Measurements from ENCODE around the gene STOML1. TPM values are rescaled to one million over a fixed set of nuclear protein-coding genes. Genes with fewer than 3 reads are reported as not detected.

The STOML1 gene
- total RNA-seq, 4 donors from 2014 or later, result 0.75 to 14.6 (median 4.5) TPM

GRCh38 chr15:73956743-73957135, 35.4 kb downstream of the STOML1 start:
- 29% methylated on average over 5 of the region's 9 CpGs; no CpG with 5 or more reads in 1 of the 2 donors for WGBS, 2 donors (ENCODE audit: low coverage in 1 of 2)

GRCh38 chr15:73955861-73956742, 36.0 kb downstream of the STOML1 start:
- no peaks in the 10 kb centered on the region for H3K36me3 ChIP-seq
- peaks cover 7 to 14% (median 9%) of the 10 kb centered on the region in 4 donors for H3K4me1 ChIP-seq
- no peak overlapping the region for H3K27ac ChIP-seq
- intact Hi-C loops (cut with DNase I; ENCODE audit: low total_unique reads), result no loop called here
- 81 to 93% methylated on average over 3 to 12 of the region's 12 CpGs for WGBS, 2 donors (ENCODE audit: low coverage in 1 of 2)
- in situ Hi-C loops (cut with MboI; ENCODE audit: low pct_ligation_motif_present in 1 of 4, low pct_unique_long_range_greater_than_20kb in 1 of 4, low sequenced_read_pairs in 3 of 4), result loop anchor here in 1 of 4 donors (25.0 kb wide), 1 partner anchor 356 kb away; no protein-coding TSS in a partner anchor
- no peaks in the 10 kb centered on the region for H3K27me3 ChIP-seq
- TF ChIP-seq EP300 (IDR thresholded peaks at IDR 0.05; ENCODE audit: low read depth), result no peak
- no peak for TF ChIP-seq POLR2A (IDR thresholded peaks at IDR 0.05)
- TF ChIP-seq POLR2AphosphoS5 (IDR thresholded peaks at IDR 0.05), result no peak
- TF ChIP-seq CTCF (IDR thresholded peaks at IDR 0.05), result no peak
- no peak overlapping the region for H3K4me3 ChIP-seq
- DNase-seq, result no peak
- H3K9me3 ChIP-seq, result no peaks in the 10 kb centered on the region

More at GRCh38 chr15:73956743-73957135, 35.4 kb downstream of the STOML1 start:
- no peak for DNase-seq
- Histone ChIP-seq H3K27me3 (no peaks in the 10 kb centered on the region), H3K4me1 (peaks cover 2 to 8% (median 5%) of the 10 kb centered on the region in 4 donors), H3K9me3 (no peaks in the 10 kb centered on the region), H3K4me3 (no peak overlapping the region), H3K27ac (no peak overlapping the region), H3K36me3 (no peaks in the 10 kb centered on the region)
- intact Hi-C loops (cut with DNase I; ENCODE audit: low total_unique reads), result no loop called here
- TF ChIP-seq POLR2A (IDR thresholded peaks at IDR 0.05) (no peak), CTCF (IDR thresholded peaks at IDR 0.05) (no peak), EP300 (IDR thresholded peaks at IDR 0.05; ENCODE audit: low read depth) (no peak)
- in situ Hi-C loops (cut with MboI; ENCODE audit: low pct_ligation_motif_present in 1 of 4, low pct_unique_long_range_greater_than_20kb in 1 of 4, low sequenced_read_pairs in 3 of 4), result loop anchor here in 1 of 4 donors (25.0 kb wide), 1 partner anchor 356 kb away; no protein-coding TSS in a partner anchor

GRCh38 chr15:73955326-73955725, 36.8 kb downstream of the STOML1 start:
- no peaks in the 10 kb centered on the region for H3K9me3 ChIP-seq
- no peaks in the 10 kb centered on the region for H3K27me3 ChIP-seq
- TF ChIP-seq POLR2AphosphoS5 (IDR thresholded peaks at IDR 0.05) (no peak), CTCF (IDR thresholded peaks at IDR 0.05) (no peak), EP300 (IDR thresholded peaks at IDR 0.05; ENCODE audit: low read depth) (no peak), POLR2A (IDR thresholded peaks at IDR 0.05) (no peak)
- H3K27ac ChIP-seq, result no peak overlapping the region
- in situ Hi-C loops (cut with MboI; ENCODE audit: low pct_ligation_motif_present in 1 of 4, low pct_unique_long_range_greater_than_20kb in 1 of 4, low sequenced_read_pairs in 3 of 4) (loop anchor here in 1 of 4 donors (25.0 kb wide), 1 partner anchor 357 kb away; no protein-coding TSS in a partner anchor), intact Hi-C loops (cut with DNase I; ENCODE audit: low total_unique reads) (no loop called here)
- no peaks in the 10 kb centered on the region for H3K36me3 ChIP-seq
- WGBS, 2 donors (ENCODE audit: low coverage in 1 of 2), result 82% methylated on average over 4 of the region's 4 CpGs; no CpG with 5 or more reads in 1 of the 2 donors
- DNase-seq, result no peak
- H3K4me3 ChIP-seq, result no peak overlapping the region
- H3K4me1 ChIP-seq, result peaks cover 8 to 19% (median 10%) of the 10 kb centered on the region in 4 donors
